Smooth muscle cell (in vitro differentiated cells): ENCODE data around the gene PER1. TPM values are rescaled to one million over a fixed set of nuclear protein-coding genes. Genes with fewer than 3 reads are reported as not detected.

Source experiments
- DNase-seq: peaks from one replicate; lab custom pipeline; 2025; ENCODE audit not compliant: unreplicated experiment; lab: John Stamatoyannopoulos, UW
- H2AFZ ChIP-seq: fragments of 200-600 bp; sonication (generic); 2 replicates; pipeline ENCODE4 v1.6.0; 2016; ENCODE audit warnings: antibody characterized with exemption, low read depth, mild to moderate bottlenecking
- H3F3A ChIP-seq: fragments of 200-600 bp; sonication (generic); 2 replicates; pipeline ENCODE4 v1.6.0; 2017; ENCODE audit warnings: antibody characterized with exemption, low read depth
- H3K27ac ChIP-seq: fragments of 200-600 bp; sonication (generic); 2 replicates; pipeline ENCODE4 v1.5.1; 2016; ENCODE audit warnings: low read depth, mild to moderate bottlenecking
- H3K27me3 ChIP-seq: fragments of 200-600 bp; sonication (generic); 2 replicates; pipeline ENCODE4 v1.6.1; 2016; ENCODE audit warnings: low read depth, mild to moderate bottlenecking
- H3K36me3 ChIP-seq: fragments of 200-600 bp; sonication (generic); 2 replicates; pipeline ENCODE4 v1.5.1; 2016; ENCODE audit warnings: low read depth
- H3K4me1 ChIP-seq: fragments of 200-600 bp; sonication (generic); 2 replicates; pipeline ENCODE4 v1.5.1; 2016; ENCODE audit warnings: low read depth
- H3K4me2 ChIP-seq: fragments of 200-600 bp; sonication (generic); 2 replicates; pipeline ENCODE4 v1.6.0; 2016; ENCODE audit warnings: mild to moderate bottlenecking
- H3K4me3 ChIP-seq: fragments of 200-600 bp; sonication (generic); 2 replicates; pipeline ENCODE4 v1.5.1; 2016; ENCODE audit warnings: mild to moderate bottlenecking
- H3K79me2 ChIP-seq: fragments of 200-600 bp; sonication (generic); 2 replicates; pipeline ENCODE4 v1.6.0; 2016; ENCODE audit warnings: low read depth, mild to moderate bottlenecking
- H3K9ac ChIP-seq: fragments of 200-600 bp; sonication (generic); 2 replicates; pipeline ENCODE4 v1.6.0; 2016; ENCODE audit warnings: low read depth
- H3K9me3 ChIP-seq: fragments of 200-600 bp; sonication (generic); replicated peaks from 2 replicates; pipeline ENCODE4 v1.5.1; 2016; ENCODE audit warnings: low read depth
- H4K20me1 ChIP-seq: fragments of 200-600 bp; sonication (generic); 2 replicates; pipeline ENCODE4 v1.6.0; 2016; ENCODE audit warnings: low read depth
- CTCF ChIP-seq: fragments of 200-600 bp; sonication (generic); IDR thresholded peaks from 2 replicates; pipeline ENCODE4 v1.5.1; 2017; ENCODE audit warnings: borderline replicate concordance, mild to moderate bottlenecking, antibody characterized with exemption; ENCODE audit not compliant: insufficient read depth, poor library complexity, severe bottlenecking
- WGBS: methylation state at CpG from one replicate; pipeline ENCODE4 v1.1.7; 2016; ENCODE audit warnings: low lambda C conversion rate; 5-methylcytosine and 5-hydroxymethylcytosine counted together
- polyA plus RNA-seq: library from polyadenylated mRNA; unstranded; fragments of >200 nt; fragmentation: Nextera tagmentation; extraction: Ambion mirVana; gene quantifications from 2 replicates; pipeline ENCODE4 v1.2.1, GENCODE V29; 2016
- total RNA-seq: library from RNA; depleted of rRNA; stranded (reverse); fragments of >200 nt; gene quantifications from 2 replicates; pipeline ENCODE4 v1.2.3, GENCODE V29; 2014

The PER1 gene
- total and polyA plus RNA-seq, 2 experiments from 2014 or later, result 29.0 to 55.2 TPM

- Histone ChIP-seq H2AFZ (peak overlapping the region; percentile 98), H3K9me3 (no peaks in the 10 kb centered on the region), H3K4me2 (peak overlapping the region; percentile 97), H3K4me3 (peak overlapping the region; percentile 99), H3K27me3 (no peaks in the 10 kb centered on the region), H4K20me1 (peaks cover 13% of the 10 kb centered on the region), H3K4me1 (peaks cover 22% of the 10 kb centered on the region), H3K9ac (peak overlapping the region; percentile 98), H3K36me3 (no peaks in the 10 kb centered on the region), H3K79me2 (peaks cover 17% of the 10 kb centered on the region), H3K27ac (peak overlapping the region; percentile 62), H3F3A (peaks cover 5% of the 10 kb centered on the region)
- no peak for TF ChIP-seq CTCF
- WGBS, result 5% methylated on average over 21 of the region's 55 CpGs
- no peak for DNase-seq
These were observed 11.1 kb upstream of the PER1 start for GRCh38 chr17:8162997-8163977.

GRCh38 chr17:8162233-8162996 is 10.2 kb upstream of the PER1 start, which contains the start of gene VAMP2:
TSS of gene VAMP2 (minus strand) at chr17:8162948. CDS start at chr17:8162879, 69 bp downstream.
- H3K27ac ChIP-seq, result peak within 1 kb of the TSS; percentile 76
- no peaks in the 10 kb centered on the region for H3K9me3 ChIP-seq
- H3K4me3 ChIP-seq, result peak within 1 kb of the TSS; percentile 99
- H3K4me1 ChIP-seq, result peaks cover 22% of the 10 kb centered on the region
- peak within 1 kb of the TSS; percentile 99 for H3K4me2 ChIP-seq
- DNase-seq, result peak; percentile 42
- peaks cover 13% of the 10 kb centered on the region for H4K20me1 ChIP-seq
- H3K36me3 ChIP-seq, result no peaks in the 10 kb centered on the region
- under 1% methylated on average over 48 of the region's 75 CpGs for WGBS
- peak within 1 kb of the TSS; percentile 98 for H3K9ac ChIP-seq
- H3K27me3 ChIP-seq, result no peaks in the 10 kb centered on the region
- H2AFZ ChIP-seq, result peak within 1 kb of the TSS; percentile 98
- H3F3A ChIP-seq, result peaks cover 5% of the 10 kb centered on the region
- TF ChIP-seq CTCF, result no peak
- H3K79me2 ChIP-seq, result peaks cover 17% of the 10 kb centered on the region

- Histone ChIP-seq H3K36me3 (no peaks in the 10 kb centered on the region), H3K4me1 (peaks cover 22% of the 10 kb centered on the region), H3K4me3 (peak overlapping the region; percentile 99), H3K4me2 (peak overlapping the region; percentile 99), H3K27ac (peak overlapping the region; percentile 76), H3K79me2 (peaks cover 17% of the 10 kb centered on the region), H3F3A (peaks cover 5% of the 10 kb centered on the region), H3K9ac (peak overlapping the region; percentile 98), H3K27me3 (no peaks in the 10 kb centered on the region), H3K9me3 (no peaks in the 10 kb centered on the region), H2AFZ (no peak overlapping the region), H4K20me1 (peaks cover 13% of the 10 kb centered on the region)
- no peak for DNase-seq
- no peak for TF ChIP-seq CTCF
- 84% methylated on average over 19 of the region's 19 CpGs for WGBS
These were observed 9.4 kb upstream of the PER1 start for GRCh38 chr17:8161289-8162232.
